G401 (cell line): ENCODE data around the gene SNRK. TPM values are rescaled to one million over a fixed set of nuclear protein-coding genes. Genes with fewer than 3 reads are reported as not detected.

Source experiments
- DNase-seq: peaks from one replicate; pipeline ENCODE4 v3.0.0-alpha.2; 2015; ENCODE audit warnings: low spot score
- in situ Hi-C: cut with HindIII; loops from 2 replicates; pipeline ENCODE4 v1.10.0; 2016; ENCODE audit warnings: low sequenced_read_pairs, mixed read lengths
- total RNA-seq: library from RNA; depleted of rRNA; stranded (reverse); fragments of >200 nt; shearing (Covaris generic); gene quantifications from 2 replicates; pipeline ENCODE4 v1.2.3, GENCODE V29; 2014; rRNA removed

SNRK gene
- total RNA-seq, 1 experiment from 2014 or later, result 11.2 TPM

DNA sequence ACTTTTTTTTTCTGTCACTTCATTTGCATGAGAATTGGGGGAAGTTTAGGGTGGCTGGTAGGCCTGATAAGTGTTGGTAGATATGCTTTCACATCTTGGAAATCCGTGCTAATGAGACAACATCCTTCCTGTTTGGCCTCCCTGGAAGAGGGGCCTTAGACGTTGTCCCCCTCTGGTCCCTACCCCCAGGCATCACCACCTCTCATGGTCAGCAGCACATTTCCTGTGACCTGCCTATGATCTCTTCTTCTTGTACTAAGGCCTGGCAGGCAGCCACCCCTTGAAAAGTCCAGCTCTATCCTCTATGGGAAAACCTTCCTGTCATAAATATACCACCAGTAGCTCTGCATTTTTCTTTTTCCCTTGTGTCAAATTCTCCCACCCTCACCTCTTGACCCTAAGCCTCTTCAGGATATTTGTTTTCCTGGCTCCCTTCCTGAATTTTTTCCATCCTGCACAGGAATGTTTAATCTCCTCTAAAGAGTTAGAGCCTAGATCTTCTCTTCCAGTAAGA is 107.8 kb downstream of the SNRK start:
- in situ Hi-C loops, result no loop called here

DNA sequence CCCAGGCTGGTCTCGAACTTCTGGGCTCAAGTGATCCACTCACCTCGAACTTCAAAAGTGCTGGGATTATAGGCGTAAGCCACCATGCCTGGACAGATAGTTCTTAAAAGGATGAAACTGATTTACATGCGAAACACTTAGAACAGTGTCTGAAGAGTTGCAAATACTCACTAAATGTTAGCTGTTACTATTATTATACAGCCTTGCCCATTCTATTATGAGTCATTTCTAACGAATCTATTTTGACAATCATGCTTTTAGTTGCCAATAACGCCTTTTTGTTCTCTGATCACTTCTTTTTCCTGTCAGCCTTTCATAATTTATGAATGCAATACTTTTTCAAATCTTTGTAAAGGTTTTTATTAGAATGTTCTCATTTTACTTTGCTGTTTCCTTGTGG is 112.7 kb downstream of the SNRK start:
- no peak for DNase-seq
- in situ Hi-C loops, result no loop called here

More for the DNA sequence above, 107.8 kb downstream of the SNRK start:
- no peak for DNase-seq

DNA sequence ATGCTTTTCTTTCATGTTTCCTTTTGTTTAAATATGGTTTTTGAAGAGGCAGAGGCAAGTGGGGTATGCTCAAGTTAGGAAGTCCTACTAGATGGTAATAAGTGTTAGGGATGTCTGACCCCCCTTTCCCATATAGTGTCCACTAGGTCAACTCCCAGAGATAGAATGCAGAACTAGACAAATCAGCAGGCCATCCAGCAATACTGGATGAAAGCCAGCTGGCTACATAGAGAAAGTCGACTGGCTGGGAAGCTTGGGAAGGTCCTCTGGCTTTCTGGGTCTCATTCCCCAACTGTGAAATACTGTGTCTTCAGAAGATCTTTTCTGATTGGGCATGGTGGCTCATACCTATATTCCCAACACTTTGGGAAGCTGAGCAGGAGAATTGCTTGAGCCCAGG is 113.8 kb downstream of the SNRK start:
- in situ Hi-C loops, result no loop called here
- DNase-seq, result peak; percentile 26

Other genes with a start within 250 kb of the SNRK start
- gene POMGNT2, start 180.5 kb upstream of the SNRK start, total RNA-seq, result 21.9 and 24.6 TPM in 2 replicates